A549 (cell line): ENCODE results near the gene OPRL1. TPM values are rescaled to one million over a fixed set of nuclear protein-coding genes. Genes with fewer than 3 reads are reported as not detected.

ENCODE experiments used
- ATAC-seq, 2 experiments: fragments of 200-7000 bp in 1 of 2; fragments of >200 bp in 1 of 2; cut with Nextera tagmentation in 1 of 2; cut with Tn5 transposase in 1 of 2; 3 replicates each; pipeline versions ENCODE4 v1.8.0 to v1.9.1; 2018 to 2020; ENCODE audit warnings: mild to moderate bottlenecking in 1 of 2, moderate library complexity in 1 of 2
- CTCF ChIA-PET: fragments of 300-600 bp; sonication (Branson Sonifier 250); formaldehyde crosslinking; extraction: SDS; loops from one replicate; lab custom pipeline; 2021; ENCODE audit warnings: antibody characterized with exemption, inconsistent platforms; lab: Yijun Ruan, JAX
- POLR2A ChIA-PET: fragments of 350-600 bp; formaldehyde crosslinking; extraction: SDS; loops from one replicate; lab custom pipeline; 2021; ENCODE audit warnings: antibody characterized with exemption, inconsistent platforms; lab: Yijun Ruan, JAX
- DNase-seq, 2 experiments: peaks; one replicate each; pipeline versions ENCODE4 v3.0.0 to v3.0.0-alpha.2; 2011 to 2016; ENCODE audit warnings: low read depth in 1 of 2, low spot score in 1 of 2
- FAIRE-seq: peaks from 2 replicates; lab custom pipeline; 2011; peaks lifted over from hg19 to GRCh38; lab: Jason Lieb, UNC
- H3K27ac ChIP-seq, 2 experiments: fragments of >200 bp; sonication (Bioruptor Twin); formaldehyde crosslinking; 3 replicates each; pipeline ENCODE4 v1.5.1; 2016 to 2017
- H3K4me1 ChIP-seq: fragments of >200 bp; sonication (Bioruptor Twin); formaldehyde crosslinking; 3 replicates; pipeline ENCODE4 v1.6.1; 2016
- H3K4me2 ChIP-seq: fragments of >200 bp; sonication (Bioruptor Twin); formaldehyde crosslinking; 3 replicates; pipeline ENCODE4 v1.6.1; 2016
- H3K4me3 ChIP-seq: fragments of >200 bp; sonication (Bioruptor Twin); formaldehyde crosslinking; 3 replicates; pipeline ENCODE4 v1.5.1; 2016
- H3K9me3 ChIP-seq: fragments of >200 bp; sonication (Bioruptor Twin); formaldehyde crosslinking; 3 replicates; pipeline ENCODE4 v1.6.1; 2016
- ATOH8 ChIP-seq: fragments of 250-450 bp; sonication (Bioruptor Pico); IDR thresholded peaks from 2 replicates; pipeline ENCODE4 v1.5.0; 2020; ENCODE audit warnings: low read depth, mild to moderate bottlenecking, moderate library complexity
- BCL3 ChIP-seq: fragments of >200 bp; sonication (Bioruptor Twin); formaldehyde crosslinking; IDR thresholded peaks from 3 replicates; pipeline ENCODE4 v1.6.1; 2016
- BHLHE40 ChIP-seq: IDR thresholded peaks from 2 replicates; pipeline ENCODE4 v1.6.1; 2012; ENCODE audit warnings: low read depth, low read length, inconsistent platforms
- CHD2 ChIP-seq: fragments of 150-350 bp; IDR thresholded peaks from 2 replicates; pipeline ENCODE4 v1.6.1; 2014; ENCODE audit warnings: low read length; ENCODE audit not compliant: partially characterized antibody
- CHD4 ChIP-seq: fragments of 200-600 bp; sonication (generic); IDR thresholded peaks from 2 replicates; pipeline ENCODE4 v1.6.1; 2016; ENCODE audit warnings: antibody characterized with exemption, mild to moderate bottlenecking, borderline replicate concordance
- ESRRA ChIP-seq: fragments of 150-350 bp; IDR thresholded peaks from 2 replicates; pipeline ENCODE4 v1.6.1; 2014; ENCODE audit warnings: mild to moderate bottlenecking, low read length, borderline replicate concordance
- FOSB ChIP-seq: fragments of 250-450 bp; sonication (Bioruptor Pico); IDR thresholded peaks from 2 replicates; pipeline ENCODE4 v1.5.0; 2020; ENCODE audit warnings: mild to moderate bottlenecking, moderate library complexity
- FOSL2 ChIP-seq, 2 experiments: fragments of 450-650 bp in 1 of 2; fragments of >200 bp in 1 of 2; sonication (Bioruptor Twin) in 1 of 2; formaldehyde crosslinking; IDR thresholded peaks; 2 replicates each; pipeline versions ENCODE4 v1.5.0 to v1.6.1; 2016 to 2020; ENCODE audit warnings: mild to moderate bottlenecking in 1 of 2, moderate library complexity in 1 of 2
- HEYL ChIP-seq: fragments of 250-450 bp; sonication (Bioruptor Pico); IDR thresholded peaks from 2 replicates; pipeline ENCODE4 v1.8.0; 2021; ENCODE audit warnings: mild to moderate bottlenecking, moderate library complexity
- HOXB13 ChIP-seq: fragments of 250-450 bp; sonication (Bioruptor Pico); IDR thresholded peaks from 2 replicates; pipeline ENCODE4 v1.5.0; 2020; ENCODE audit warnings: low read depth, mild to moderate bottlenecking, moderate library complexity
- HOXB5 ChIP-seq: fragments of 250-450 bp; sonication (Bioruptor Pico); IDR thresholded peaks from 2 replicates; pipeline ENCODE4 v1.5.0; 2020; ENCODE audit warnings: mild to moderate bottlenecking, moderate library complexity
- JUN ChIP-seq, 2 experiments: fragments of >200 bp; sonication (Bioruptor Twin); formaldehyde crosslinking; IDR thresholded peaks; 2 replicates in 1 of 2; 3 replicates in 1 of 2; pipeline ENCODE4 v1.6.1; 2016 to 2017
- MAZ ChIP-seq: fragments of 150-350 bp; IDR thresholded peaks from 2 replicates; pipeline ENCODE4 v1.6.1; 2014; ENCODE audit warnings: antibody characterized with exemption, low read depth, low read length, borderline replicate concordance
- MYC ChIP-seq: IDR thresholded peaks from 2 replicates; pipeline ENCODE4 v1.6.1; 2012; ENCODE audit warnings: mild to moderate bottlenecking, inconsistent platforms, low read length, improper control_type of control experiment, borderline replicate concordance
- RAD21 ChIP-seq, 2 experiments: fragments of >200 bp in 1 of 2; sonication (Bioruptor Twin) in 1 of 2; formaldehyde crosslinking in 1 of 2; IDR thresholded peaks in 1 of 2; conservative IDR thresholded peaks in 1 of 2; 2 replicates in 1 of 2; 3 replicates in 1 of 2; pipeline ENCODE4 v1.6.1; 2012 to 2018; ENCODE audit warnings: inconsistent platforms in 1 of 2
- RCOR1 ChIP-seq: fragments of 150-350 bp; IDR thresholded peaks from 2 replicates; pipeline ENCODE4 v1.6.1; 2014; ENCODE audit warnings: antibody characterized with exemption, low read length, low read depth
- REST ChIP-seq: fragments of 200-600 bp; sonication (generic); IDR thresholded peaks from 2 replicates; pipeline ENCODE4 v1.6.1; 2016; ENCODE audit warnings: antibody characterized with exemption, mild to moderate bottlenecking, moderate library complexity
- RFX5 ChIP-seq: fragments of 450-650 bp; IDR thresholded peaks from 2 replicates; pipeline ENCODE4 v1.7.1; 2014; ENCODE audit warnings: antibody characterized with exemption, mild to moderate bottlenecking, moderate library complexity
- SREBF2 ChIP-seq: fragments of 450-650 bp; IDR thresholded peaks from 2 replicates; pipeline ENCODE4 v1.6.1; 2014; ENCODE audit warnings: mild to moderate bottlenecking, moderate library complexity
- USF2 ChIP-seq: fragments of 450-650 bp; IDR thresholded peaks from 2 replicates; pipeline ENCODE4 v1.6.1; 2014; ENCODE audit warnings: antibody characterized with exemption
- ZC3H11A ChIP-seq: fragments of 450-650 bp; IDR thresholded peaks from 2 replicates; pipeline ENCODE4 v1.6.1; 2014; ENCODE audit warnings: antibody characterized with exemption, mild to moderate bottlenecking
- ZNF302 ChIP-seq: fragments of 250-450 bp; sonication (Bioruptor Pico); IDR thresholded peaks from 2 replicates; pipeline ENCODE4 v1.9.0; 2021; ENCODE audit warnings: inconsistent platforms, mild to moderate bottlenecking, moderate library complexity
- WGBS: methylation state at CpG from one replicate; pipeline ENCODE4 v1.1.6; 2017; ENCODE audit errors: missing lambda C conversion rate; 5-methylcytosine and 5-hydroxymethylcytosine counted together
- polyA plus RNA-seq, 4 experiments: library from polyadenylated mRNA; depleted of rRNA in 3 of 4; stranded (reverse); fragments of >200 nt; fragmentation: RNase III in 1 of 4; extraction: RNeasy Plus Mini Kit Qiagen cat#74134 plus additional on column Dnase treatment in 1 of 4; gene quantifications; 2 replicates in 3 of 4; 3 replicates in 1 of 4; pipeline ENCODE4 v1.2.3, GENCODE V29; 2011 to 2017
- TF ChIP-seq, protein P1 (sequence below): IDR thresholded peaks from 2 replicates; pipeline ENCODE4 v1.6.1; 2012

Gene OPRL1
- polyA plus RNA-seq, 2 of the 4 experiments (the other 2 are of a cell fraction): 0.54 to 1.2 TPM

- Histone ChIP-seq H3K4me3 (no peak overlapping the region), H3K4me2 (no peak overlapping the region), H3K27ac (no peak overlapping the region), H3K9me3 (no peaks in the 10 kb centered on the region), H3K4me1 (no peaks in the 10 kb centered on the region)
- ChIA-PET POLR2A (no interaction called here), CTCF (interaction anchor here (1.0 to 3.7 kb wide), 6 partner anchors 9 to 552 kb away, joined by 3 to 29 read pairs (median 4); no protein-coding TSS in a partner anchor)
- TF ChIP-seq REST: no peak
- TF ChIP-seq FOSB (CRISPR knock-in tag): no peak
- TF ChIP-seq BHLHE40: no peak
- TF ChIP-seq HOXB13: no peak
- TF ChIP-seq JUN (IDR thresholded peaks at IDR 0.05): no peak
- no peak for TF ChIP-seq RCOR1
- no peak for TF ChIP-seq MAZ
- TF ChIP-seq RFX5: no peak
- TF ChIP-seq CHD2: no peak
- TF ChIP-seq, protein P1, sequence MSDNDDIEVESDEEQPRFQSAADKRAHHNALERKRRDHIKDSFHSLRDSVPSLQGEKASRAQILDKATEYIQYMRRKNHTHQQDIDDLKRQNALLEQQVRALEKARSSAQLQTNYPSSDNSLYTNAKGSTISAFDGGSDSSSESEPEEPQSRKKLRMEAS: no peak
- TF ChIP-seq ESRRA: no peak
- TF ChIP-seq ATOH8 (CRISPR knock-in tag): no peak
- TF ChIP-seq CHD4: no peak
- no peak for TF ChIP-seq HOXB5 (CRISPR knock-in tag)
- ATAC-seq: no peak; a peak in 1 of 6 replicates
- WGBS: 55% methylated on average over 9 of the region's 10 CpGs
- FAIRE-seq: no peak
- no peak for DNase-seq
Observed at GRCh38 chr20:64090165-64090564, 10.3 kb downstream of the OPRL1 start.

DNA sequence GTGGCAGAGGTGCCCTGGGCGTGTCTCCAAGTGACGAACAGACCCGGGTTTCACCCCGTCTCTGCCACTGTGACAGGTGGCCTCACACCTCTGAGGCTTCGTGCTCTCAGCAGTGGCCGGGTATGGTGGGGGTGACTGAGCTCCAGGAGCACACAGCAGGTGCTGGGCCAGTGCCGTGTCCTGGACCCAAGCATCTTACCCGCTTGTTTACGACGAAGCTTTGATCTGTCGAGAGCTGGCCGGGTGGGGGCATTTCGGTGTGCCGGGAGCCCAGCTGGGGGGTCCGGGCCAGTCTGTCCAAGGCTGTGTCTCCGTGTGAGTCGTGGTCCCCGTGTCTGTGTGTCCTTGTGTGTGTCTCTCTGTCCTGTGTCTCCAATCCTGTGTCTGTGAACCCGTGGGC is 11.5 kb downstream of the OPRL1 start:
- no peak for ATAC-seq
- CTCF ChIA-PET: interaction anchor here (0.7 to 3.7 kb wide), 5 partner anchors 9 to 29 kb away, joined by 3 to 29 read pairs (median 4); no protein-coding TSS in a partner anchor
- no peak for DNase-seq
- TF ChIP-seq HOXB13: no peak
- TF ChIP-seq MAZ: no peak
- no peak for TF ChIP-seq USF2
- no peak for TF ChIP-seq BHLHE40
- TF ChIP-seq, protein P1: no peak
- TF ChIP-seq CHD4: no peak
- no peak for TF ChIP-seq ZNF302 (CRISPR knock-in tag)
- no peak for TF ChIP-seq FOSL2 (IDR thresholded peaks at IDR 0.05)
- TF ChIP-seq FOSL2 (CRISPR knock-in tag; IDR thresholded peaks at IDR 0.05): no peak
- no peak for TF ChIP-seq ZC3H11A
- no peak for TF ChIP-seq ESRRA
- no peak for TF ChIP-seq RAD21 (conservative IDR thresholded peaks at IDR 0.05 in 1 of 2, IDR thresholded peaks at IDR 0.05 in 1 of 2)
- TF ChIP-seq MYC: no peak
- TF ChIP-seq BCL3: no peak
- TF ChIP-seq SREBF2: no peak
- no peak for TF ChIP-seq HEYL (CRISPR knock-in tag)
- TF ChIP-seq CHD2: no peak
- TF ChIP-seq, all 56 proteins: peak for 0
- 66% methylated on average over 18 of the region's 19 CpGs for WGBS
- Histone ChIP-seq H3K9me3 (no peaks in the 10 kb centered on the region), H3K27ac (no peak overlapping the region), H3K4me2 (no peak overlapping the region), H3K4me1 (no peaks in the 10 kb centered on the region), H3K4me3 (no peak overlapping the region)
- no peak for FAIRE-seq
- POLR2A ChIA-PET: no interaction called here
